Measurements from ENCODE around the gene CEP57.

- no peak for TF ChIP-seq CTCF (IDR thresholded peaks at IDR 0.05)
- TF ChIP-seq, protein P1, sequence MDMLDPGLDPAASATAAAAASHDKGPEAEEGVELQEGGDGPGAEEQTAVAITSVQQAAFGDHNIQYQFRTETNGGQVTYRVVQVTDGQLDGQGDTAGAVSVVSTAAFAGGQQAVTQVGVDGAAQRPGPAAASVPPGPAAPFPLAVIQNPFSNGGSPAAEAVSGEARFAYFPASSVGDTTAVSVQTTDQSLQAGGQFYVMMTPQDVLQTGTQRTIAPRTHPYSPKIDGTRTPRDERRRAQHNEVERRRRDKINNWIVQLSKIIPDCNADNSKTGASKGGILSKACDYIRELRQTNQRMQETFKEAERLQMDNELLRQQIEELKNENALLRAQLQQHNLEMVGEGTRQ (IDR thresholded peaks at IDR 0.05): no peak
- TF ChIP-seq NFE2L2 (conservative IDR thresholded peaks at IDR 0.05; ENCODE audit: low read length): no peak
- TF ChIP-seq RARB (CRISPR knock-in tag; IDR thresholded peaks at IDR 0.05): no peak
- TF ChIP-seq, protein P2, sequence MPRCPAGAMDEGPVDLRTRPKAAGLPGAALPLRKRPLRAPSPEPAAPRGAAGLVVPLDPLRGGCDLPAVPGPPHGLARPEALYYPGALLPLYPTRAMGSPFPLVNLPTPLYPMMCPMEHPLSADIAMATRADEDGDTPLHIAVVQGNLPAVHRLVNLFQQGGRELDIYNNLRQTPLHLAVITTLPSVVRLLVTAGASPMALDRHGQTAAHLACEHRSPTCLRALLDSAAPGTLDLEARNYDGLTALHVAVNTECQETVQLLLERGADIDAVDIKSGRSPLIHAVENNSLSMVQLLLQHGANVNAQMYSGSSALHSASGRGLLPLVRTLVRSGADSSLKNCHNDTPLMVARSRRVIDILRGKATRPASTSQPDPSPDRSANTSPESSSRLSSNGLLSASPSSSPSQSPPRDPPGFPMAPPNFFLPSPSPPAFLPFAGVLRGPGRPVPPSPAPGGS (IDR thresholded peaks at IDR 0.05): no peak
- no peak for TF ChIP-seq CBX2 (IDR thresholded peaks at IDR 0.05; ENCODE audit: borderline replicate concordance, low read depth)
- no peak for TF ChIP-seq CHD2 (IDR thresholded peaks at IDR 0.05; ENCODE audit: low read length, partially characterized antibody)
- TF ChIP-seq RFX5 (IDR thresholded peaks at IDR 0.05): no peak
- TF ChIP-seq RCOR1 (IDR thresholded peaks at IDR 0.05; ENCODE audit: low read depth, low read length): no peak
- no peak for TF ChIP-seq POLR2A (IDR thresholded peaks at IDR 0.05; ENCODE audit: low read length)
- TF ChIP-seq CEBPB (IDR thresholded peaks at IDR 0.05): no peak
- no peak for TF ChIP-seq BHLHE40 (IDR thresholded peaks at IDR 0.05; ENCODE audit: low read depth, low read length)
These were observed 31.3 kb downstream of the CEP57 start for GRCh38 chr11:95821640-95822039.
